Adrenal gland (tissue), 12 donors: ENCODE data around the gene PLAU. TPM values are rescaled to one million over a fixed set of nuclear protein-coding genes. Genes with fewer than 3 reads are reported as not detected.
A peak's percentile ranks its signal among the peaks of the same experiment; 100 is the strongest.
"Not testable (repeated sequence)": the region's sequence is repeated elsewhere in the genome, so short reads cannot be mapped to it uniquely, and the experiment has no call there.

ENCODE experiments used
- DNase-seq, 7 donors: peaks; one replicate each; pipeline ENCODE4 v3.0.0-alpha.2; 2019 to 2020
- H3K27ac ChIP-seq, 5 donors: fragments of 200-600 bp; sonication (generic) in 4 of 5; 1 replicate in 3 of 5; 2 replicates in 2 of 5; pipeline versions ENCODE4 v1.5.1 to v1.8.0; 2016 to 2020; ENCODE audit warnings: mild to moderate bottlenecking in 1 of 5
- H3K27me3 ChIP-seq: fragments of 200-600 bp; 2 replicates; pipeline ENCODE4 v1.8.0; 2021
- H3K36me3 ChIP-seq, 2 donors: fragments of 200-600 bp; replicated peaks in 1 of 2; 1 replicate in 1 of 2; 2 replicates in 1 of 2; pipeline versions ENCODE4 v1.5.1 to v1.8.0; 2018 to 2022
- H3K4me1 ChIP-seq, 2 donors: fragments of 200-600 bp; replicated peaks in 1 of 2; 1 replicate in 1 of 2; 2 replicates in 1 of 2; pipeline versions ENCODE4 v1.5.1 to v1.8.0; 2018 to 2021
- H3K4me3 ChIP-seq, 4 donors: fragments of 200-600 bp; sonication (generic) in 3 of 4; one replicate each; pipeline ENCODE4 v1.5.1; 2016 to 2018
- H3K9me3 ChIP-seq, 3 donors: fragments of 200-600 bp; sonication (generic) in 1 of 3; replicated peaks in 1 of 3; 1 replicate in 2 of 3; 2 replicates in 1 of 3; pipeline versions ENCODE4 v1.5.1 to v1.8.0; 2016 to 2021
- POLR2A ChIP-seq, 2 donors: fragments of 450-650 bp; IDR thresholded peaks; one replicate each; pipeline ENCODE4 v1.6.1; 2017; ENCODE audit warnings: antibody characterized with exemption in 2 of 2, mild to moderate bottlenecking in 2 of 2, moderate library complexity in 1 of 2
- WGBS, 4 donors: extraction: QIAGEN DNeasy Blood & Tissue Kit in 2 of 4; methylation state at CpG; one replicate each; pipeline versions ENCODE4 v1.1.5 to v1.1.7; 2013 to 2017; 5-methylcytosine and 5-hydroxymethylcytosine counted together
- intact Hi-C, 2 donors: fragments of 100-400 bp; cut with DNase I; formaldehyde crosslinking; loops; one replicate each; pipeline versions ENCODE4 v1.14.1 to v1.15.0; 2022 to 2023
- polyA plus RNA-seq, 3 donors: library from polyadenylated mRNA; stranded (reverse); fragments of 200-250 nt in 2 of 3; fragments of 350-450 nt in 1 of 3; fragmentation: Illumina TruSeq in 1 of 3; extraction: RNeasy Lipid Tissue Mini Kit (QIAGEN cat#74804) in 1 of 3; gene quantifications; one replicate each; pipeline ENCODE4 v1.2.3, GENCODE V29; 2013 to 2014
- total RNA-seq, 9 donors: library from RNA; depleted of rRNA in 4 of 9; stranded (reverse); fragments of >200 nt in 4 of 9; fragments of 120-200 nt in 1 of 9; fragmentation: NEBNext Ultra II Directional in 1 of 9; extraction: Animal tissue kit (Norgen Biotek cat#: 25700) in 1 of 9; gene quantifications; one replicate each; pipeline versions ENCODE4 v1.1.0 to v1.2.4, GENCODE V29; 2013 to 2023
- TF ChIP-seq, protein P1 (sequence below), 6 experiments: fragments of 450-650 bp in 4 of 6; fragments of 200-600 bp in 2 of 6; sonication (generic) in 1 of 6; IDR thresholded peaks; 1 replicate in 5 of 6; 2 replicates in 1 of 6; pipeline versions ENCODE4 v1.5.1 to v1.8.0; 2016 to 2021; ENCODE audit warnings: antibody characterized with exemption in 6 of 6, mild to moderate bottlenecking in 2 of 6, moderate library complexity in 1 of 6
- donor health status: healthy with polysubstance abuse.
- donor health status: Bipolar disorder and iron deficiency.
- donor health status: DM: yes; HTN: yes; CAD: no.
- donor health status: DM: no; HTN: no; CAD: no.
- donor health status: DM: no; HTN: no; CAD: no.
- donor health status: DM: yes; HTN: yes; CAD: no.

Gene PLAU
- total and polyA plus RNA-seq, 12 donors, result 0.94 to 19.4 (median 6.9) TPM

DNA sequence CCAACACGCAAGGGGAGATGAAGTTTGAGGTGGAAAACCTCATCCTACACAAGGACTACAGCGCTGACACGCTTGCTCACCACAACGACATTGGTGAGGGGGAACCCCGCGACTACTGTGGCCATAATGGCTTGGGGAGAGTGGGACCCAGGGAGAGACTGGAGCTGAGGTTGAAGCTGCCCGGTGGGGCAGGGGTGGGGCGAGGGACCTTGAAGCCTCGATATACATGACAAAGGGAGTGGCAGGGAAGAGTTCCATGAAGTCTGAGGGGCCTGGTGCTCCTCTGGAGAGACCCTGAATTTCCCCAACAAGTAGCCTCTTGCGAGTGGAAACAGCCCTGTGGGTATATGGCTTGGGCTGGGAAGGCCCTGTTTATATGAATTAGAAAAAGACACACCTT, 3.1 kb downstream of the PLAU start:
- H3K27ac ChIP-seq, result no peak overlapping the region
- 74 to 82% (median 79%) methylated on average over 10 of the region's 10 CpGs for WGBS, 4 donors
- H3K36me3 ChIP-seq, result no peaks in the 10 kb centered on the region
- intact Hi-C loops, result no loop called here
- DNase-seq, result no peak
- no peaks in the 10 kb centered on the region for H3K9me3 ChIP-seq
- no peak overlapping the region for H3K4me3 ChIP-seq
- peaks cover 3% of the 10 kb centered on the region for H3K27me3 ChIP-seq
- TF ChIP-seq, protein P1, sequence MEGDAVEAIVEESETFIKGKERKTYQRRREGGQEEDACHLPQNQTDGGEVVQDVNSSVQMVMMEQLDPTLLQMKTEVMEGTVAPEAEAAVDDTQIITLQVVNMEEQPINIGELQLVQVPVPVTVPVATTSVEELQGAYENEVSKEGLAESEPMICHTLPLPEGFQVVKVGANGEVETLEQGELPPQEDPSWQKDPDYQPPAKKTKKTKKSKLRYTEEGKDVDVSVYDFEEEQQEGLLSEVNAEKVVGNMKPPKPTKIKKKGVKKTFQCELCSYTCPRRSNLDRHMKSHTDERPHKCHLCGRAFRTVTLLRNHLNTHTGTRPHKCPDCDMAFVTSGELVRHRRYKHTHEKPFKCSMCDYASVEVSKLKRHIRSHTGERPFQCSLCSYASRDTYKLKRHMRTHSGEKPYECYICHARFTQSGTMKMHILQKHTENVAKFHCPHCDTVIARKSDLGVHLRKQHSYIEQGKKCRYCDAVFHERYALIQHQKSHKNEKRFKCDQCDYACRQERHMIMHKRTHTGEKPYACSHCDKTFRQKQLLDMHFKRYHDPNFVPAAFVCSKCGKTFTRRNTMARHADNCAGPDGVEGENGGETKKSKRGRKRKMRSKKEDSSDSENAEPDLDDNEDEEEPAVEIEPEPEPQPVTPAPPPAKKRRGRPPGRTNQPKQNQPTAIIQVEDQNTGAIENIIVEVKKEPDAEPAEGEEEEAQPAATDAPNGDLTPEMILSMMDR (IDR thresholded peaks at IDR 0.05), result no peak
- TF ChIP-seq POLR2A (IDR thresholded peaks at IDR 0.05), result no peak
- peaks cover 0 to 10% of the 10 kb centered on the region in 2 donors for H3K4me1 ChIP-seq

- no peaks in the 10 kb centered on the region for H3K36me3 ChIP-seq
- H3K27me3 ChIP-seq, result peaks cover 3% of the 10 kb centered on the region
- H3K4me3 ChIP-seq, result no peak overlapping the region
- no peaks in the 10 kb centered on the region for H3K9me3 ChIP-seq
- H3K4me1 ChIP-seq, result peaks cover 0 to 10% of the 10 kb centered on the region in 2 donors
- 66 to 78% (median 72%) methylated on average over 8 of the region's 8 CpGs for WGBS, 4 donors
- no peak for DNase-seq
- TF ChIP-seq, protein P1 (IDR thresholded peaks at IDR 0.05), result no peak
- TF ChIP-seq POLR2A (IDR thresholded peaks at IDR 0.05), result no peak
- intact Hi-C loops, result no loop called here
- no peak overlapping the region for H3K27ac ChIP-seq
Observed at GRCh38 chr10:73915206-73915851, 4.4 kb downstream of the PLAU start.

GRCh38 chr10:73916761-73917470, 6.0 kb downstream of the PLAU start:
- H3K4me1 ChIP-seq, result no peaks in the 10 kb centered on the region
- intact Hi-C loops, result no loop called here
- 51 to 70% (median 58%) methylated on average over 5 of the region's 5 CpGs for WGBS, 4 donors
- no peaks in the 10 kb centered on the region for H3K9me3 ChIP-seq
- peak overlapping the region in 1 of 5 donors; percentile 33 for H3K27ac ChIP-seq
- TF ChIP-seq POLR2A (IDR thresholded peaks at IDR 0.05), result no peak
- TF ChIP-seq, protein P1 (IDR thresholded peaks at IDR 0.05), result no peak
- H3K36me3 ChIP-seq, result no peaks in the 10 kb centered on the region
- peak in 2 of 7 donors; percentile 19 to 28 for DNase-seq
- no peaks in the 10 kb centered on the region for H3K27me3 ChIP-seq
- no peak overlapping the region for H3K4me3 ChIP-seq

- H3K27ac ChIP-seq, result peak overlapping the region in 1 of 5 donors; percentile 20
- no peaks in the 10 kb centered on the region for H3K36me3 ChIP-seq
- H3K4me1 ChIP-seq, result no peaks in the 10 kb centered on the region
- intact Hi-C loops, result no loop called here
- TF ChIP-seq, protein P1 (IDR thresholded peaks at IDR 0.05), result no peak
- TF ChIP-seq POLR2A (IDR thresholded peaks at IDR 0.05), result no peak
- DNase-seq, result no peak
- WGBS, 4 donors, result 87 to 96% (median 93%) methylated on average over 3 of the region's 3 CpGs
- no peaks in the 10 kb centered on the region for H3K27me3 ChIP-seq
- H3K9me3 ChIP-seq, result no peaks in the 10 kb centered on the region
- no peak overlapping the region for H3K4me3 ChIP-seq
Observed at GRCh38 chr10:73917566-73918305, 6.8 kb downstream of the PLAU start.

DNA sequence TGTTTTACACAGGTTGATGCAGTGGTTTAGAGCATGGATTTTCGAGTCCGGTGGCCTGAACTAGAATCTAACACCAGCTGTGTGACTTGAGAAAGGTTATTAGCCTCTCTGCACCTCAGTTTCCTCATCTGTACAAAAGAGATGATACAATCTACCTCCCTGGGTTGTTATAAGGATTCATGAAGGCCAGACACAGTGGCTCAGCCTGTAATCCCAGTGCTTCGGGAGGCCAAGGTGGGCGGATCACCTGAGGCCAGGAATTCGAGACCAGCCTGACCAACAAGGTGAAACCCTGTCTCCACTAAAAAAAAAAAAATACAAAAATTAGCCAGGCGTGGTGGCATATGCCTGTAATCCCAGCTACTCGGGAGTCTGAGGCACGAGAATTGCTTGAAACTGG, 8.5 kb downstream of the PLAU start:
- H3K9me3 ChIP-seq, H3K4me3 ChIP-seq, intact Hi-C loops, H3K27me3 ChIP-seq, DNase-seq, H3K4me1 ChIP-seq, H3K36me3 ChIP-seq: not testable (repeated sequence)
- WGBS, 4 donors, result 84 to 92% (median 87%) methylated on average over 8 of the region's 8 CpGs
- peak overlapping the region in 3 of 5 donors; percentile 22 to 81 (median 51) for H3K27ac ChIP-seq
